Measurements from ENCODE around the gene MRPS12.

- TF ChIP-seq GATA3 (IDR thresholded peaks at IDR 0.05; ENCODE audit: low read depth, low read length), result no peak
- no peak for TF ChIP-seq GATA2 (IDR thresholded peaks at IDR 0.05; ENCODE audit: low read depth, low read length)
These were observed 22.9 kb downstream of the MRPS12 start for GRCh38 chr19:38953677-38954076.
